H1 (cell line): ENCODE data around the gene SEC61B. TPM values are rescaled to one million over a fixed set of nuclear protein-coding genes. Genes with fewer than 3 reads are reported as not detected.

Source experiments
- HDAC2 ChIP-seq, 2 experiments: fragments of 300-600 bp in 1 of 2; sonication (generic) in 1 of 2; IDR thresholded peaks; 2 replicates each; pipeline ENCODE4 v1.6.1; 2011 to 2012; ENCODE audit warnings: low read depth in 2 of 2, low read length in 2 of 2, mild to moderate bottlenecking in 2 of 2, moderate library complexity in 2 of 2, borderline replicate concordance in 1 of 2, inconsistent platforms in 1 of 2
- RFX5 ChIP-seq: IDR thresholded peaks from 2 replicates; pipeline ENCODE4 v1.6.1; 2011; ENCODE audit warnings: low read depth, low read length, improper control_type of control experiment, borderline replicate concordance
- polyA plus RNA-seq, 7 experiments: library from polyadenylated mRNA; depleted of rRNA in 3 of 7; stranded (reverse) in 5 of 7; unstranded in 2 of 7; fragments of >200 nt in 5 of 7; fragments of 200-250 nt in 2 of 7; gene quantifications; 1 replicate in 5 of 7; 2 replicates in 1 of 7; 4 replicates in 1 of 7; pipeline versions ENCODE4 v1.2.1 to v1.2.3, GENCODE V29; 2011 to 2013; ENCODE audit warnings: missing spikeins in 2 of 7, mixed read lengths in 2 of 7
- total RNA-seq: library from RNA; stranded (reverse); fragmentation: NEBNext Ultra II Directional; extraction: Animal tissue kit (Norgen Biotek cat#: 25700); gene quantifications from 2 replicates; pipeline ENCODE4 v1.2.1, GENCODE V29; 2021
- TF ChIP-seq, protein P1 (sequence below): IDR thresholded peaks from 2 replicates; pipeline ENCODE4 v1.6.1; 2011; ENCODE audit warnings: low read length, improper control_type of control experiment

SEC61B gene
- total and polyA plus RNA-seq, 2 of the 8 experiments (the other 6 are each of a cell fraction or from before 2014, with no cell fraction given), result 155 to 379 TPM

DNA sequence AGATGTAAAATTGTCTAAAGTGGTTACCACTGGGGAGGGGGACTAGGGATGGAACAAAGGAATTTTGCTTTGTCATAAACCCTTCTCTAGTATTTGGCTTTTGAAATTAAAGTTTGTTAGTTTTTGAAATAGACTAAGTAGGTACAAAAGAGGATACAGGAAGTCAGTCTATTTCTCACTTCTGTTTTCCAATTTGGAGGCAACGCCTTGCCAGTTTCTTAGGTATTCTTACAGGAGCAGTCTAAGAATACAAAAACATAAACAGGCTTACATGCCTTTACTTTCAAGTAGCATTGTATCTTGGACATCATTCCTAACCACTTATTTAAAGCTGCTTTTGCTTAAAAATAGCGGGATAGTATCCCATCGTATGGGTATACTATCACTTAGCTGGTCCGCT, 34.8 kb upstream of the SEC61B start (continued):
- TF ChIP-seq HDAC2 (IDR thresholded peaks at IDR 0.05; ENCODE audit: borderline replicate concordance in 1 of 2, low read depth in 2 of 2, low read length in 2 of 2), result no peak
- TF ChIP-seq, protein P1, sequence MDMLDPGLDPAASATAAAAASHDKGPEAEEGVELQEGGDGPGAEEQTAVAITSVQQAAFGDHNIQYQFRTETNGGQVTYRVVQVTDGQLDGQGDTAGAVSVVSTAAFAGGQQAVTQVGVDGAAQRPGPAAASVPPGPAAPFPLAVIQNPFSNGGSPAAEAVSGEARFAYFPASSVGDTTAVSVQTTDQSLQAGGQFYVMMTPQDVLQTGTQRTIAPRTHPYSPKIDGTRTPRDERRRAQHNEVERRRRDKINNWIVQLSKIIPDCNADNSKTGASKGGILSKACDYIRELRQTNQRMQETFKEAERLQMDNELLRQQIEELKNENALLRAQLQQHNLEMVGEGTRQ, result no peak
- no peak for TF ChIP-seq RFX5
